GM23248 (cell line): Measurements from ENCODE around the gene ESR2.

ENCODE experiments used
- EZH2 ChIP-seq: fragments of 200-600 bp; sonication (generic); IDR thresholded peaks from 2 replicates; pipeline ENCODE4 v1.6.1; 2018; ENCODE audit warnings: antibody characterized with exemption, mild to moderate bottlenecking; ENCODE audit not compliant: insufficient read depth, poor library complexity, severe bottlenecking
- EZH2phosphoT487 ChIP-seq: fragments of 200-600 bp; sonication (generic); IDR thresholded peaks from 2 replicates; pipeline ENCODE4 v1.6.1; 2018; ENCODE audit warnings: antibody characterized with exemption, moderate library complexity, mild to moderate bottlenecking, low read depth; ENCODE audit not compliant: insufficient read depth

- no peak for TF ChIP-seq EZH2
- TF ChIP-seq EZH2phosphoT487, result no peak
Observed at GRCh38 chr14:64118892-64119291, 175.3 kb downstream of the ESR2 start.
